Activated naive CD8-positive, alpha-beta T cell treated with anti-CD3 and anti-CD28 coated beads, Interleukin-2, amount 10 ng/mL, durations not matched to agents 7 days and 5 days (primary cell): ENCODE data around the gene CCSER1. TPM values are rescaled to one million over a fixed set of nuclear protein-coding genes. Genes with fewer than 3 reads are reported as not detected.

Experiments
- ATAC-seq: fragments of 150-1000 bp; cut with Tn5 transposase; one replicate; pipeline ENCODE4 v1.10.0; 2021; ENCODE audit warnings: low read depth, moderate library complexity
- POLR2A ChIA-PET: fragments of 350-600 bp; sonication (Branson Sonifier 250); formaldehyde crosslinking; loops from one replicate; lab custom pipeline; 2021; ENCODE audit warnings: antibody characterized with exemption; lab: Charles Lee
- DNase-seq: peaks from one replicate; pipeline ENCODE4 v3.0.0; 2021
- H3K27ac Mint-ChIP-seq: one replicate; pipeline ENCODE4 v1.8.0; 2022; ENCODE audit warnings: mild to moderate bottlenecking, mixed read lengths
- H3K27me3 Mint-ChIP-seq: one replicate; pipeline ENCODE4 v1.8.0; 2022; ENCODE audit warnings: mild to moderate bottlenecking, moderate library complexity, mixed read lengths
- H3K36me3 Mint-ChIP-seq: one replicate; pipeline ENCODE4 v1.8.0; 2021; ENCODE audit warnings: mild to moderate bottlenecking, mixed read lengths
- H3K4me1 Mint-ChIP-seq: one replicate; pipeline ENCODE4 v1.8.0; 2021; ENCODE audit warnings: mixed read lengths
- H3K4me3 Mint-ChIP-seq: one replicate; pipeline ENCODE4 v1.8.0; 2022; ENCODE audit warnings: mild to moderate bottlenecking, moderate library complexity, mixed read lengths
- H3K9me3 Mint-ChIP-seq: one replicate; pipeline ENCODE4 v1.8.0; 2021; ENCODE audit warnings: mixed read lengths
- total RNA-seq, 2 experiments: library from RNA; stranded (reverse); gene quantifications; one replicate each; pipeline ENCODE4 v1.2.3, GENCODE V29; 2021

CCSER1 gene
- total RNA-seq = under 1 TPM in 1 of 2 experiments, not detected in 1; 0.64 TPM

DNA sequence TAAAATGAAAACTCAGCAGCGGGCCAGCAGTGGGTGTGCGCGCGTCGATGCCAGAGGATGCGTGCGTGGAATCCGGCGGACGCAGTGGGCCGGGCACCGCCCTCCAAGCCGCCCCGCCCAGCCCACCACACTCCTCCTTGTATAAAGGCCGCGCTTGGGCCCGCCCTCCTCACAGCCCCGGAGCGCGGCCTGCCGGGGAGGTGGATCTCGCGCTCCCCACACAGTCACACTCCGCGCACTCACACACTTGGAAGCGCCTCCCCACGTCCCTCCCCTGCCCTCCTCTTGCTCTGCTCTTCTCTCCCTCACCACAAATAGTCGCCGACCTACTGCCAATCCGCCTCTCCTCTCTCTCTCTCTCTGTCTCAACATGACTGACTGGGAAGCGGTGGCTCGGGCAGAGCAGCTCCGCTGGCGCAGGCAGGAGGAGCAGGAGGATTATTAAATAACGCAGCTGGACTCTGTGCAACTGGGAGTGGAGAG, at the start of gene CCSER1:
Gene CCSER1 (plus strand): TSS at position 172 of the 483 bp plus-strand sequence.
- H3K36me3 Mint-ChIP-seq = no peaks in the 10 kb centered on the region
- H3K27me3 Mint-ChIP-seq = peaks cover 52% of the 10 kb centered on the region
- DNase-seq = peak; percentile 48
- ATAC-seq = peak; percentile 86
- POLR2A ChIA-PET = no interaction called here
- no peaks in the 10 kb centered on the region for H3K9me3 Mint-ChIP-seq
- peak within 1 kb of the TSS; percentile 31 for H3K27ac Mint-ChIP-seq
- H3K4me3 Mint-ChIP-seq = peak within 1 kb of the TSS; percentile 87
- H3K4me1 Mint-ChIP-seq = peaks cover 11% of the 10 kb centered on the region

DNA sequence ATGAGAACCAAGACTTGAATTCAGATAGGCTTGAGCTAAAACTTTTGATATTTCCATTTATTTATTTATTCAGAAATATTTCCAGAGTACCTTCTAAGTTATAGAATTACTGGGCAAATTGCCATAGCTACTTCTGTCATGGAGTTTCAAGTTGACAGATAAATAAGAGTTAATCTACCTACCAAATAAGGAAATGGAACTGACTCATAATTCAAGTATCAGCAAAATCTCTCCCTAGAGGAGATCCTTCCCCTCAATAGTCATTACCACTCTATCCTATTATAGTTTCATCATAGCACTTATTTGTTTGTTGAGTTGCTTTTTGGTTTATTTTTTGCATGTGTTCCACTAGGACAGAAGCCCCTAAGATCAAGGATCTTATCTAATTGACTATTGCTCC, 48.8 kb upstream of the CCSER1 start:
- DNase-seq (no peak), ATAC-seq (no peak)
- Mint-ChIP-seq H3K4me3 (no peak overlapping the region), H3K36me3 (no peaks in the 10 kb centered on the region), H3K4me1 (no peaks in the 10 kb centered on the region), H3K27ac (no peak overlapping the region), H3K27me3 (peaks cover 2% of the 10 kb centered on the region), H3K9me3 (no peaks in the 10 kb centered on the region)
- POLR2A ChIA-PET = no interaction called here

GRCh38 chr4:90080116-90080515, 47.1 kb upstream of the CCSER1 start:
- POLR2A ChIA-PET = no interaction called here
- Mint-ChIP-seq H3K27me3 (peaks cover 2% of the 10 kb centered on the region), H3K4me1 (no peaks in the 10 kb centered on the region), H3K36me3 (no peaks in the 10 kb centered on the region), H3K27ac (no peak overlapping the region), H3K4me3 (no peak overlapping the region), H3K9me3 (no peaks in the 10 kb centered on the region)
- DNase-seq (no peak), ATAC-seq (no peak)

DNA sequence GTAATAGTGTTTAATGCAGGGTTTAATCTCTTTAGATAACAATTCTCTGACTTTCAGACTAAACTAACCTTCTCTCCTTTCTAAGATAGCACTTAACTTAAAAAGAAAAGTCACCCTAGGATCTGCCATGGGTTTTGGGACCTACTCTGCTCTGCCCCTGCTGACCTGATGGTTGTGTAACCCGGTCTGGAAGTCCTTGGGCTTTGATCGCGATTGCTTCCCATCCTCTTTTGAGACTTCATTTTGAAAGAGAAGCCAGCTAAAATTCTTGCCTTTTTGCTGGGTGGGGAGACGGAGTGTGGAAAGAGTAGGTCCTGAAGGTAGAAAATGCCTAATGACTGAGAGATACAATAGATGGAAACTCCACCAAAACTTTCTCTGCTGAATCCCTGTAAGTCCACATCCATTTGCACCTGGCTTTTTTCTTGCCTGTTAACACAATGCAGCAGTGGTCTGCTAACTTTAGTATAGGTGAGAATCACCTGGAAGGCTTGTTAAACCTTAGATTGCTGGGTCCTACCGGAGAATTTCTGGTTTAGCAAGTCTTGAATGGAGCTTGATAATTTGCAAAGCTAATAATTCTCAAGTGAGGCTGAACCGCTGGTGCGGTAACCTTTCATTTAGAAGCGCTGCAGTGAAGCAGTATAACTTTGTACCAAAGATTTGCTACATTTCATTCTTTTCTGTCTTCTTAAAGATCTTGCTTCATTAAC, 45.6 kb upstream of the CCSER1 start:
- POLR2A ChIA-PET = no interaction called here
- no peak for ATAC-seq

GRCh38 chr4:90082449-90082848, 44.7 kb upstream of the CCSER1 start:
- Mint-ChIP-seq H3K27ac (no peak overlapping the region), H3K4me1 (no peaks in the 10 kb centered on the region), H3K36me3 (no peaks in the 10 kb centered on the region), H3K9me3 (no peaks in the 10 kb centered on the region), H3K27me3 (no peaks in the 10 kb centered on the region), H3K4me3 (no peak overlapping the region)
- ATAC-seq (no peak), DNase-seq (no peak)
- POLR2A ChIA-PET = no interaction called here

More for the DNA sequence above, 45.6 kb upstream of the CCSER1 start:
- Mint-ChIP-seq H3K4me1 (no peaks in the 10 kb centered on the region), H3K36me3 (no peaks in the 10 kb centered on the region), H3K27me3 (no peaks in the 10 kb centered on the region), H3K27ac (no peak overlapping the region), H3K4me3 (no peak overlapping the region), H3K9me3 (no peaks in the 10 kb centered on the region)
- no peak for DNase-seq

DNA sequence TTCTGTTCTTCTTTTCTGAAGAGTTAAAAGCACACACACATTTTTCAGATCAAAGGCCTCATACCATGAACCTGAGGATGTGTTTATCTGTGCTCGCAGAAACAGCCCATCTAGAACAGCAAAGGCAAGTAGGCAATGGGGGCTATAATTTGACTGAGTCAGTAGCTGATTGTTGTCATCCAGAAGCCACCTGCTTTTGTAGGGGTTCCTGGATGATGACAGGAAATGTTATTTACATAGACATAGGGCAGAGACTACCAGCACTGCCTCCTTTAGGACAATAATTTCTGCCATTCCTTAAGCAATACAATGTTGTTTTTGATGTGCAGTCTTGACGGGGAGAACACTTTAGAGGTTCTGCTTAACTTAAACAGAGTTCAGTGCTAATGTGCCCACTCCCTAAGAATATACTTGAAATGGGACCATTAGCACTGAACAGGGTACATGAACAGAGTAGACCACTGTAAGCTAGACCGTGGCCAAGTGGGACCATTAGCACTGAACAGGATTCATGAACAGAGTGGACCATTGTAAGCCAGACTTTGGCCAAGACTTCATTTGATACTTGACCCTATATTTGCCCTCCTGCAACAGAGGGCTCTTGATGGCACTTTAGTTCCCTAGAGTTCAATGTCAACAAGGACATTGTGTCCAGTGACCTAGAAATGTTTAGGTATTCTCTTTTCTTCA, 42.8 kb upstream of the CCSER1 start:
- H3K27ac Mint-ChIP-seq = no peak overlapping the region
- no peaks in the 10 kb centered on the region for H3K4me1 Mint-ChIP-seq
- no peaks in the 10 kb centered on the region for H3K27me3 Mint-ChIP-seq
- POLR2A ChIA-PET = no interaction called here
- H3K9me3 Mint-ChIP-seq = no peaks in the 10 kb centered on the region
- DNase-seq (no peak), ATAC-seq (no peak)
- no peaks in the 10 kb centered on the region for H3K36me3 Mint-ChIP-seq
- no peak overlapping the region for H3K4me3 Mint-ChIP-seq

- DNase-seq = no peak
- no peak for ATAC-seq
- no peak overlapping the region for H3K4me3 Mint-ChIP-seq
- H3K27me3 Mint-ChIP-seq = no peaks in the 10 kb centered on the region
- no peaks in the 10 kb centered on the region for H3K36me3 Mint-ChIP-seq
- POLR2A ChIA-PET = no interaction called here
- no peaks in the 10 kb centered on the region for H3K4me1 Mint-ChIP-seq
- no peaks in the 10 kb centered on the region for H3K9me3 Mint-ChIP-seq
- no peak overlapping the region for H3K27ac Mint-ChIP-seq
Measured at GRCh38 chr4:90084967-90085295, 42.3 kb upstream of the CCSER1 start.

- H3K27ac Mint-ChIP-seq = no peak overlapping the region
- H3K27me3 Mint-ChIP-seq = no peaks in the 10 kb centered on the region
- H3K4me1 Mint-ChIP-seq = no peaks in the 10 kb centered on the region
- DNase-seq (no peak), ATAC-seq (no peak)
- POLR2A ChIA-PET = no interaction called here
- H3K4me3 Mint-ChIP-seq = no peak overlapping the region
- no peaks in the 10 kb centered on the region for H3K36me3 Mint-ChIP-seq
- H3K9me3 Mint-ChIP-seq = no peaks in the 10 kb centered on the region
Measured at GRCh38 chr4:90093526-90093925, 33.7 kb upstream of the CCSER1 start.

GRCh38 chr4:90095000-90095399, 32.2 kb upstream of the CCSER1 start:
- no peaks in the 10 kb centered on the region for H3K27me3 Mint-ChIP-seq
- H3K4me3 Mint-ChIP-seq = no peak overlapping the region
- no peak overlapping the region for H3K27ac Mint-ChIP-seq
- no peaks in the 10 kb centered on the region for H3K36me3 Mint-ChIP-seq
- no peaks in the 10 kb centered on the region for H3K4me1 Mint-ChIP-seq
- H3K9me3 Mint-ChIP-seq = no peaks in the 10 kb centered on the region
- POLR2A ChIA-PET = no interaction called here
- ATAC-seq = no peak
- no peak for DNase-seq

DNA sequence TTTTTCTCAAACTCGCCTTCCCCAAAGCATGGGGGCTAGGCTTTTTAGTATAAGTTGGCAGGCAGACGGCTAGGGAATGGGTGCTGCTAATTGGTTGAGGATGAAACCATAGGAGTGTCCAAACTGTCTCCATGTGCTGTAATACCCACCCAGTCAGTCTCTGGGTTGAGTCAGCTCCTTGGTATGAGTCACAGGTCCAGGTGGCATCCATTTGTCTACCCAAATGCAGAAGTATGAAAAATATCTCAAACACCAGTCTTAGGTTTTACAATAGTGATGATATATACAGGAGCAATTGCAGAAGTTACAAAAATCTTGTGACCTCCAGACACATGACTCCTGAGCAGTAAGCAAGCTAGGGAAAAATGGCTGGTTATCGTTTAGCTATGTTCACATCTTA, 27.4 kb upstream of the CCSER1 start:
- POLR2A ChIA-PET = no interaction called here
- H3K9me3 Mint-ChIP-seq = no peaks in the 10 kb centered on the region

DNA sequence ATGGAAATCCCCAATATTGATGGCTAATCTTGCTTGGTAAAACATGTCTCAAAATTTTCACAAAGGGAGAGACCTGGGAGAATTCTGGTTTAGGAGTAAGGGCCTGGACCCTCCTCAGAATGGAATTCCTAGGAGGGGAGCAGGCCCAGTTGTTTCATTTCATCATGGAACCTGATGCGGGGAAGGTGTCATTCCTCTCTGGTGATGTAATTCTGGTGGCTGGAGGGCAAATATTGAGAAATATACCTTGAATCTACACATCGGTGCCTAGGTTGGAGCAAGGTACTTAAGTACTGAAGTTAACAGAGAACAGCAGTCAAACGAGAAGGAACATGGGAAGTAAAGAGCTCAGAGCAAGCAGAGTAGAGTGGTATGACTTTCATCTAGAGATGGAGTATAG, 23.2 kb upstream of the CCSER1 start:
- POLR2A ChIA-PET = no interaction called here
- Mint-ChIP-seq H3K36me3 (no peaks in the 10 kb centered on the region), H3K27me3 (peaks cover 5% of the 10 kb centered on the region), H3K27ac (no peak overlapping the region), H3K4me3 (no peak overlapping the region), H3K4me1 (no peaks in the 10 kb centered on the region), H3K9me3 (no peaks in the 10 kb centered on the region)
- no peak for ATAC-seq
- DNase-seq = no peak

More for the DNA sequence above, 27.4 kb upstream of the CCSER1 start:
- no peak for DNase-seq
- no peak for ATAC-seq
- Mint-ChIP-seq H3K27me3 (no peaks in the 10 kb centered on the region), H3K4me3 (no peak overlapping the region), H3K4me1 (no peaks in the 10 kb centered on the region), H3K36me3 (no peaks in the 10 kb centered on the region), H3K27ac (no peak overlapping the region)

DNA sequence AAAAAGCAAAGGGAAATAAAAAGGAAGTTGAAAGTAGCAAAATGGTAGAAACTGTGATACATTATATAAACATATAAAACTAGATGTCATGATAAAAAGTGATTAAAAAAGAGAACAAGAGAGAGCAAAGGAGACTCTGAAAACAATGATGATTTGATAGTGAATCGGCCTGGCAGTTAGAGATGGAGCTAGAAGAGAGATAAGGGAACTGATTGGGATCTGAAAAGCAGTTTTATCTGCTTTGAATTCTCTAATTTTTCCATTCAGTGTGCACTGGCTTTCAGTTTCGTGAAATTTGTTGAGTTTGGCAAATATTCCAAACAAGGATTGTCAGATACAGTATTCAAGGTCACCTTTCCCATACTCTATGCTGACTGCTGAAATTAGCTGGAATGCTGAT, 21.9 kb upstream of the CCSER1 start:
- POLR2A ChIA-PET = no interaction called here
- DNase-seq = no peak
- no peaks in the 10 kb centered on the region for H3K4me1 Mint-ChIP-seq
- no peaks in the 10 kb centered on the region for H3K36me3 Mint-ChIP-seq
- H3K27me3 Mint-ChIP-seq = peaks cover 5% of the 10 kb centered on the region
- no peak for ATAC-seq
- no peaks in the 10 kb centered on the region for H3K9me3 Mint-ChIP-seq
- H3K4me3 Mint-ChIP-seq = no peak overlapping the region
- H3K27ac Mint-ChIP-seq = no peak overlapping the region

DNA sequence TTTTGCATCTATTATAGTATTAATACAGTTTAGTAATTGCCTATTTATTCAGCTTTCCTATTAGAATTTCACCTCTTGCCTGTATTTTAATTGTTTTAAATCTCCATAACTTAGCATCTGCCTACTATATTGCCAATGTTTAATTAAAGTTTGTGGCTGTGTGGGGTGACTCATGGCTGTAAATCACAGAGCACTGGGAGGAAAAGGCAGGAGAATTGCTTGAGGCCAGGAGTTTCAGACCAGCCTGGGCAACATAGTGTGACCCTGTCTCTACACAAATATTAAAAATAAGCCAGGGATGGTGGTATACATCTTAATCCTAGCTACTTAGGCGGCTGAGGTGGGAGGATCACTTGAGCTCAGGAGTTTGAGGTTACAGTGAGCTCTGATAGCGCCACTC, 14.5 kb upstream of the CCSER1 start:
- Mint-ChIP-seq H3K27ac (no peak overlapping the region), H3K9me3 (no peaks in the 10 kb centered on the region), H3K27me3 (no peaks in the 10 kb centered on the region), H3K4me1 (no peaks in the 10 kb centered on the region), H3K4me3 (no peak overlapping the region), H3K36me3 (no peaks in the 10 kb centered on the region)
- DNase-seq (no peak), ATAC-seq (no peak)
- POLR2A ChIA-PET = no interaction called here

DNA sequence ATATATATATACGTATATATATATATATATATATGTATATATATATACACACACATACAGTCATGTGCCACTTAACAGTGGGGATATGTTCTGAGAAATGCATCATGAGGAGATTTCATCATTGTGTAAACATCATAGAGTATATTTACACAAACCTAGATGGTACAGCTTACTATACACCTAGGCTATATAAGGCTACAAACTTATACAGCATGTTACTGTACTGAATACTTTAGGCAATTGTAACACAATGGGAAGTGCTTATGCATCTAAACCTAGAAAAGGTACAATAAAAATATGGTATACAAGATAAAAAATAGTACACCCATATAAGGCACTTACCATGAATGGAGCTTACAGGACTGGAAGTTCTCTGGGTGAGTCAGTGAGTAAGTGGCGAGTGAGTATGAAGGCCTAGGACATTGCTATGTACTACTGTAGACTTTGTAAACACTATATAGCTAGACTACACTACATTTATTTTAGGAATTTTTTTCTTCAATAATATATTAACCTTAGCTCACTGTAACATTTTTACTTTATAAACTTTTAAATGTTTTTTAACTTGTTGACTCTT, 13.2 kb upstream of the CCSER1 start:
- ATAC-seq (no peak), DNase-seq (no peak)
- Mint-ChIP-seq H3K4me1 (no peaks in the 10 kb centered on the region), H3K4me3 (no peak overlapping the region), H3K9me3 (no peaks in the 10 kb centered on the region), H3K27ac (no peak overlapping the region), H3K27me3 (no peaks in the 10 kb centered on the region), H3K36me3 (no peaks in the 10 kb centered on the region)
- POLR2A ChIA-PET = no interaction called here
